Memory B cell (primary cell): ENCODE results near the gene FZD10.

Experiments used
- ATAC-seq: fragments of 150-1000 bp; cut with Tn5 transposase; 2 replicates; pipeline ENCODE4 v1.10.0; 2021; ENCODE audit warnings: low read depth, mild to moderate bottlenecking, moderate library complexity
- DNase-seq, 2 donors: peaks; one replicate each; pipeline ENCODE4 v3.0.0; 2022; ENCODE audit warnings: low spot score in 2 of 2
- H3K27ac Mint-ChIP-seq: one replicate; pipeline ENCODE4 v1.8.0; 2022; ENCODE audit warnings: mild to moderate bottlenecking, moderate library complexity, mixed read lengths
- H3K27me3 Mint-ChIP-seq: one replicate; pipeline ENCODE4 v1.8.0; 2022; ENCODE audit warnings: mixed read lengths
- H3K36me3 Mint-ChIP-seq: one replicate; pipeline ENCODE4 v1.8.0; 2022; ENCODE audit warnings: mild to moderate bottlenecking, mixed read lengths
- H3K4me1 Mint-ChIP-seq: one replicate; pipeline ENCODE4 v1.8.0; 2022; ENCODE audit warnings: mixed read lengths
- H3K4me3 Mint-ChIP-seq: one replicate; pipeline ENCODE4 v1.8.0; 2022; ENCODE audit warnings: mild to moderate bottlenecking, moderate library complexity, mixed read lengths
- H3K9me3 Mint-ChIP-seq: one replicate; pipeline ENCODE4 v1.8.0; 2022; ENCODE audit warnings: mixed read lengths

The FZD10 gene

DNA sequence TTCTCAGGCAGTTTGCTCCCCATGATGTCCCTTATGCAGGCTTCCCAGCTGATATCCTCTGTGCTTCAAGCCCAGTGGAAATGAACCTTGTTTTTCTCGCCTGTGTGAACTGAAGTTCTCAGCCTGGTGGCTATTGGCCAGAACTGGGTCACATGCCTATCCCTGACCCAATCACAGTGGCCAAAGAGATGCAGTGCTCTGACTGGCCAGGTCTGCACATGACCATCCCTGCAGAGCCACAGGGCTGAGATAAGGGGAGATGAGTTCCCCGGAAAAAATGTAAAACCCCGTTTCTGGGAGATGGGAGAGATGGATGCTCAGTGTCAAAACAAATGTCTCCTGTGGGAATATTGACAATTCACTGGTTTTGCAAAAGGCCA, 34.7 kb upstream of the FZD10 start:
- Mint-ChIP-seq H3K27me3 (no peaks in the 10 kb centered on the region), H3K36me3 (no peaks in the 10 kb centered on the region), H3K4me3 (no peak overlapping the region), H3K27ac (no peak overlapping the region), H3K4me1 (no peaks in the 10 kb centered on the region), H3K9me3 (peaks cover 1% of the 10 kb centered on the region)
- no peak for ATAC-seq
- DNase-seq, result no peak

- Mint-ChIP-seq H3K9me3 (peaks cover 1% of the 10 kb centered on the region), H3K36me3 (no peaks in the 10 kb centered on the region), H3K27me3 (no peaks in the 10 kb centered on the region), H3K4me3 (no peak overlapping the region), H3K27ac (no peak overlapping the region), H3K4me1 (no peaks in the 10 kb centered on the region)
- DNase-seq (no peak), ATAC-seq (no peak)
These were observed 34.1 kb upstream of the FZD10 start for GRCh38 chr12:130127912-130128789.

DNA sequence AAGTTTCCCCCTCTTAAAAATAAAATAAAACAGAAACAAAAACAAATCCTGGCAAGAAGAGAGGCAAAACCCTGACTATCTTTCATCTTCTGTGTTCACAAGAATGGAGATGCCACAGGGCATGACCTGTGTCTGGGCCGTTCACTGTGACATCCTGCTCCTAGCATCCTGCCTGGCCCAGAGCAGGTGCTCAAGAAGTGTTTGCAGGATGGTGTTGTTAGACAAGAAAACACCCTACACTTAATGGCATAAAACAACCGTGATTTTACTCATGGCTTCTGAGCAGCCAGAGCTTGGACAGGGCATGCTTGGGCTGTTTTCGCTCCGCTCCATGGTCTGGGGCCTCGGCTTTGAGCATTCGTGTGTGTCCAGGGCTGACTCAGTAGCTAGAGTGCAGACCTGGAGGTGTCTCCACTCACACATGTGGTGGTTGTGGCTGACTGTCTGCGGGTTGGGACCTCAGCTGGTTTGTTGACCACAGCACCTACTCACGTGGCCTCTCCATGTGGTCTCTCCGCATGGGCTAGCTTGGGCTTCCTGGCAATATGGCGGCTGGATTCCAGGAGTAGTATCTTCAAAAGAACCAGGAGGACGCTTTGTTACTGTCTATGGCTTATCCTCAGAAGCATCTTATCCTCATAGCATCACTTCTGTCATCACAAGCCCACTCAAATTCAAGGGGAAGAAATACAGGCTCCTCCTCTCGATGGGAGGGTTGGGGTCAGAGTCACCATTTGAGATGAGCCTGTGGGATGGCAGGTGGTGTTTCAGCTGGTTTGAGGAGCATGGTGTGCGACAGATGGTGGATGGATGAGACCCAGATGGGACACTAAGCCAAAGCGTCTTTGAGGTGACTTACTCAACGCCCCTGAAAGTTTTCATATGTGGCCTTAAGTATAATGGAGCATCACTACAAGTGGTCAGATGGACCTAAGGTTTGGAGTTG, 33.2 kb upstream of the FZD10 start:
- Mint-ChIP-seq H3K4me1 (no peaks in the 10 kb centered on the region), H3K36me3 (no peaks in the 10 kb centered on the region), H3K27ac (no peak overlapping the region), H3K9me3 (peaks cover 4% of the 10 kb centered on the region), H3K27me3 (no peaks in the 10 kb centered on the region), H3K4me3 (no peak overlapping the region)
- ATAC-seq, result no peak
- DNase-seq, result no peak

DNA sequence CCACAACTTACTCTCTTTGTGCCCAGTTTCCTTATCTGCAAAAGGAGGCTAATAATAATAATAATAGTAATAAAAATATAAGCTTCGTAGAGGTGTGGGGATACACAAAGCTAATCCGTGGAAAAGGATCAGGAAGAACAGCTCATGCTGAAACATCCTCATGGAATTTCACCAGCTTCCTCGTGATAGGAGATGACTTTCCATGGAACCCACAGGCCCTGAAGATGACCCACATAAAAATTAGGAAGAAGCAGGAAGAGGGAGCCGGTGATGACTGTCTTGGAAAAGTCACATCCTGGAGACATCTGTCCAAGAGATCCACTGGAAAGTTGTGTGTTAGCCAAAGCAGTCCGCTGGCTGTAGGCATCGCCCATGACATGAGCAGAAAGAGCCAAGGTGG, 31.9 kb upstream of the FZD10 start:
- H3K36me3 Mint-ChIP-seq, result no peaks in the 10 kb centered on the region
- H3K27me3 Mint-ChIP-seq, result no peaks in the 10 kb centered on the region
- H3K4me1 Mint-ChIP-seq, result no peaks in the 10 kb centered on the region
- DNase-seq (no peak), ATAC-seq (no peak)
- H3K9me3 Mint-ChIP-seq, result peaks cover 10% of the 10 kb centered on the region
- H3K4me3 Mint-ChIP-seq, result no peak overlapping the region
- no peak overlapping the region for H3K27ac Mint-ChIP-seq

DNA sequence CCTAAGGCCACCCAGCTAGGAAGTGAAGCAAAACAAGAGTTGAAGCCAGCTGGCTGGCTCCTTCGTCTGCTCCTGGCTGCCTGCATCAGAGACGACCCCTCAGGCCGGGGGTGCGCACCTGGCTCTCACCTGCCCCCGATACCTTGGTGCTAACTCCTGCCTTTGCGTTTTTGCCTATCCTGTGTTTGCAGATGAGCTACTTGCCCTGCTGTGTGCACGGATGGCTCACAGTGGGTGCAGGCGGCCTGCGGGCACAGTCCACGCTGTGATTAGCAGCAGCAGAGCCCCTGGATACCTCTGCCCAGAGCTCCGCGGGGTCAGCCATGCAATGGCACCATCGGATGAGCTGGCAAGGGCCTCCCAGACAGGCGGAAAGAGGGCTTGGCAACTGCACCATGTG, 31.2 kb upstream of the FZD10 start:
- Mint-ChIP-seq H3K27ac (no peak overlapping the region), H3K9me3 (peaks cover 9% of the 10 kb centered on the region), H3K4me1 (no peaks in the 10 kb centered on the region), H3K36me3 (no peaks in the 10 kb centered on the region), H3K27me3 (no peaks in the 10 kb centered on the region), H3K4me3 (no peak overlapping the region)
- DNase-seq, result no peak
- ATAC-seq, result no peak

GRCh38 chr12:130131801-130132200, 30.5 kb upstream of the FZD10 start:
- Mint-ChIP-seq H3K9me3 (peaks cover 9% of the 10 kb centered on the region), H3K36me3 (no peaks in the 10 kb centered on the region), H3K4me1 (no peaks in the 10 kb centered on the region), H3K27ac (no peak overlapping the region), H3K4me3 (no peak overlapping the region), H3K27me3 (no peaks in the 10 kb centered on the region)
- DNase-seq, result no peak
- no peak for ATAC-seq

GRCh38 chr12:130132831-130133511, 29.3 kb upstream of the FZD10 start:
- ATAC-seq (no peak), DNase-seq (no peak)
- Mint-ChIP-seq H3K4me1 (no peaks in the 10 kb centered on the region), H3K27ac (no peak overlapping the region), H3K27me3 (no peaks in the 10 kb centered on the region), H3K36me3 (no peaks in the 10 kb centered on the region), H3K9me3 (peaks cover 9% of the 10 kb centered on the region), H3K4me3 (no peak overlapping the region)

DNA sequence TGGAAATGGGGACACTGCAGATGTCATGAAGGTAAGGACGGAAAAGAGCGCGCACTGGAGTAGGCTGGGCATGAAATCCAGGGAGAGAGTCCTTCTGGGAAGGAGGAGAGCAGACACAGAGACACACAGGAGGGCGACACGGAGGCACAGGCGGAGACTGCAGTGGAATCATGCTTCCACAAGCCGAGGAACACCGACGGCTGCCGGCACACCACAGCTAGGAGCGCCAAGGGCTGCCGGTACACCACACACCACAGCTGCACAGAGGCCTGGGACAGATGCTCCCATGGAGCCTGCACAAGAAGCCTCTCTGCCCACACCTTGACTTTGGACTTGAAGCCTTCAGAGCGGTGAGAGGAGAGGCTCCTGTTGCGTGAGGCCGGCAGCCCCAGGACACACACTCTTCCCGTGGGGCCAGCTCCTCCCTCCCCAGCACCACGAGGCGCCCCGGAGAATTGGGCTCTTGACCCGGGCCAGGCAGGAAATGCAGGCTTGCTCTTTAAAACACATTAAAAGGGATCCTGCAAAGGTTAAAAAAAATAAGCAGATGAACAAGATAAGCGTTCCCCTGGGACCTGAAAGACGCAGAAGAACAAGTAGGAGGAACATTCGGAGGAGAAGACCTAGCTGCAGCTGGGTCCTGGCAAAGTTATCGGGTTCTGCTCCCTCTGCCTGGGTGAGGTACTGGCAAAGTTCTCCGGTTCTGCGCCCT, 28.3 kb upstream of the FZD10 start:
- Mint-ChIP-seq H3K4me1 (no peaks in the 10 kb centered on the region), H3K27ac (no peak overlapping the region), H3K4me3 (no peak overlapping the region), H3K27me3 (no peaks in the 10 kb centered on the region), H3K9me3 (peaks cover 9% of the 10 kb centered on the region), H3K36me3 (no peaks in the 10 kb centered on the region)
- no peak for ATAC-seq
- no peak for DNase-seq

GRCh38 chr12:130134563-130134915, 27.7 kb upstream of the FZD10 start:
- no peak overlapping the region for H3K4me3 Mint-ChIP-seq
- DNase-seq (no peak), ATAC-seq (no peak)
- H3K4me1 Mint-ChIP-seq, result no peaks in the 10 kb centered on the region
- H3K36me3 Mint-ChIP-seq, result no peaks in the 10 kb centered on the region
- peaks cover 9% of the 10 kb centered on the region for H3K9me3 Mint-ChIP-seq
- no peaks in the 10 kb centered on the region for H3K27me3 Mint-ChIP-seq
- no peak overlapping the region for H3K27ac Mint-ChIP-seq

GRCh38 chr12:130136509-130137039, 25.7 kb upstream of the FZD10 start:
- DNase-seq, result no peak
- Mint-ChIP-seq H3K4me1 (no peaks in the 10 kb centered on the region), H3K4me3 (no peak overlapping the region), H3K36me3 (no peaks in the 10 kb centered on the region), H3K27ac (no peak overlapping the region), H3K27me3 (peaks cover 1% of the 10 kb centered on the region), H3K9me3 (peaks cover 11% of the 10 kb centered on the region)
- no peak for ATAC-seq

- H3K36me3 Mint-ChIP-seq, result no peaks in the 10 kb centered on the region
- peaks cover 1% of the 10 kb centered on the region for H3K27me3 Mint-ChIP-seq
- no peak overlapping the region for H3K27ac Mint-ChIP-seq
- DNase-seq, result no peak
- H3K4me1 Mint-ChIP-seq, result no peaks in the 10 kb centered on the region
- H3K4me3 Mint-ChIP-seq, result no peak overlapping the region
- no peak for ATAC-seq
- H3K9me3 Mint-ChIP-seq, result peaks cover 11% of the 10 kb centered on the region
These were observed 24.9 kb upstream of the FZD10 start for GRCh38 chr12:130137040-130138018.

DNA sequence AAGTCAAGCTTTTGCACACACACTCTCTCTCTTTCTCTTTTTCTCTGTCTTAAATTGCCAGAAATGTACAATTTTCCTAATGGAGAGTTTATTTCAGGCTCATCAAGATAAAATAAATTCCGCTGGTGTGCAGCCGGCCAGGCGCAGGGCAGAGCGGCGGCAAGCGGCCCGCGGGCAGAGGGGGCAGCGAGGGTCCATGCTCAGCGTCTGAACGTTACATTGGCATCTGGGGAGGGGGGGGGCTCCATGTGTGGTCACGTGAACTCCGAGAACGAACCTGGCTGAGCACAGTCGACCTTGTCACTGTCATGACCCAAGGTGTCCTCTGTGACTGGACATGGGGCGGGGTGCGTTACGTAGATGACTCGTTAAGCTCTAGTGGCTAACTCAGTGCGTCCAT, 23.8 kb upstream of the FZD10 start:
- no peak overlapping the region for H3K4me3 Mint-ChIP-seq
- ATAC-seq (no peak), DNase-seq (no peak)
- H3K36me3 Mint-ChIP-seq, result no peaks in the 10 kb centered on the region
- peaks cover 11% of the 10 kb centered on the region for H3K9me3 Mint-ChIP-seq
- H3K27ac Mint-ChIP-seq, result no peak overlapping the region
- H3K27me3 Mint-ChIP-seq, result peaks cover 1% of the 10 kb centered on the region
- H3K4me1 Mint-ChIP-seq, result no peaks in the 10 kb centered on the region
